WTC11 (cell line): ENCODE data around the gene B4GALT3. TPM values are rescaled to one million over a fixed set of nuclear protein-coding genes. Genes with fewer than 3 reads are reported as not detected.

ENCODE experiments used
- ATAC-seq: fragments of 200-7000 bp; cut with Tn5 transposase; 2 replicates; pipeline ENCODE4 v1.10.0; 2021; ENCODE audit warnings: mild to moderate bottlenecking, moderate library complexity
- CTCF ChIA-PET: fragments of 300-600 bp; sonication (Branson Sonifier 250); formaldehyde crosslinking; loops from one replicate; lab custom pipeline; 2021; ENCODE audit warnings: antibody characterized with exemption; lab: Charles Lee
- POLR2A ChIA-PET: fragments of 350-600 bp; sonication (Branson Sonifier 250); formaldehyde crosslinking; loops from one replicate; lab custom pipeline; 2021; ENCODE audit warnings: antibody characterized with exemption; lab: Charles Lee
- DNase-seq: peaks from one replicate; pipeline ENCODE4 v3.0.0; 2021; ENCODE audit warnings: low spot score
- H3K27ac Mint-ChIP-seq: 2 replicates; pipeline ENCODE4 v1.8.0; 2021; ENCODE audit warnings: mixed read lengths
- H3K27me3 Mint-ChIP-seq: 2 replicates; pipeline ENCODE4 v1.8.0; 2021; ENCODE audit warnings: low read depth, mild to moderate bottlenecking, moderate library complexity, mixed read lengths
- H3K36me3 Mint-ChIP-seq: 2 replicates; pipeline ENCODE4 v1.8.0; 2021; ENCODE audit warnings: mixed read lengths
- H3K4me1 Mint-ChIP-seq: 2 replicates; pipeline ENCODE4 v1.8.0; 2022; ENCODE audit warnings: mixed read lengths
- H3K4me3 Mint-ChIP-seq: 2 replicates; pipeline ENCODE4 v1.8.0; 2021; ENCODE audit warnings: mild to moderate bottlenecking, moderate library complexity, mixed read lengths
- H3K9me3 Mint-ChIP-seq: 2 replicates; pipeline ENCODE4 v1.8.0; 2021; ENCODE audit warnings: mixed read lengths
- ERG ChIP-seq: fragments of 250-450 bp; sonication (Bioruptor Pico); IDR thresholded peaks from 2 replicates; pipeline ENCODE4 v1.8.0; 2021; ENCODE audit warnings: mild to moderate bottlenecking
- JUN ChIP-seq: sonication (generic); formaldehyde crosslinking; IDR thresholded peaks from 2 replicates; pipeline ENCODE4 v1.8.0; 2023; ENCODE audit warnings: mild to moderate bottlenecking, missing genetic modification reagents
- MXD4 ChIP-seq: fragments of 250-450 bp; sonication (Bioruptor Pico); IDR thresholded peaks from 2 replicates; pipeline ENCODE4 v1.8.0; 2021; ENCODE audit warnings: mild to moderate bottlenecking, moderate library complexity, borderline replicate concordance
- PRDM15 ChIP-seq: sonication (generic); formaldehyde crosslinking; IDR thresholded peaks from 2 replicates; pipeline ENCODE4 v1.8.0; 2022; ENCODE audit warnings: missing genetic modification reagents
- PRRX2 ChIP-seq: fragments of 250-450 bp; sonication (Bioruptor Pico); IDR thresholded peaks from 2 replicates; pipeline ENCODE4 v1.8.0; 2021; ENCODE audit warnings: mild to moderate bottlenecking
- ZNF317 ChIP-seq: sonication (generic); formaldehyde crosslinking; IDR thresholded peaks from 2 replicates; pipeline ENCODE4 v1.8.1; 2023; ENCODE audit warnings: low read depth, mild to moderate bottlenecking, moderate library complexity, missing genetic modification reagents, borderline replicate concordance
- ZNF416 ChIP-seq: fragments of 250-450 bp; sonication (Bioruptor Pico); IDR thresholded peaks from 2 replicates; pipeline ENCODE4 v1.9.0; 2021; ENCODE audit warnings: mild to moderate bottlenecking, inconsistent platforms
- total RNA-seq: library from RNA; stranded (reverse); gene quantifications from 3 replicates; pipeline ENCODE4 v1.2.3, GENCODE V29; 2021
- TF ChIP-seq, protein P1 (sequence below): sonication (generic); formaldehyde crosslinking; IDR thresholded peaks from 2 replicates; pipeline ENCODE4 v1.8.1; 2023; ENCODE audit warnings: mild to moderate bottlenecking, missing genetic modification reagents, borderline replicate concordance
- TF ChIP-seq, protein P2 (sequence below): fragments of 200-600 bp; IDR thresholded peaks from 2 replicates; pipeline ENCODE4 v1.8.0; 2022; ENCODE audit warnings: antibody characterized with exemption
- TF ChIP-seq, protein P3 (sequence below): fragments of 250-450 bp; sonication (Bioruptor Pico); IDR thresholded peaks from 2 replicates; pipeline ENCODE4 v1.9.0; 2021; ENCODE audit warnings: mild to moderate bottlenecking
- TF ChIP-seq, protein P4 (sequence below): sonication (generic); formaldehyde crosslinking; IDR thresholded peaks from 2 replicates; pipeline ENCODE4 v1.8.1; 2023; ENCODE audit warnings: mild to moderate bottlenecking, moderate library complexity, missing genetic modification reagents
- TF ChIP-seq, protein P5 (sequence below): sonication (generic); formaldehyde crosslinking; IDR thresholded peaks from 2 replicates; pipeline ENCODE4 v1.8.1; 2023; ENCODE audit warnings: mild to moderate bottlenecking, missing genetic modification reagents, moderate library complexity
- TF ChIP-seq, protein P6 (sequence below): sonication (generic); formaldehyde crosslinking; IDR thresholded peaks from 2 replicates; pipeline ENCODE4 v1.8.0; 2022; ENCODE audit warnings: mild to moderate bottlenecking, missing genetic modification reagents

B4GALT3 gene
- total RNA-seq, 1 experiment from 2014 or later: 40.1 TPM

DNA sequence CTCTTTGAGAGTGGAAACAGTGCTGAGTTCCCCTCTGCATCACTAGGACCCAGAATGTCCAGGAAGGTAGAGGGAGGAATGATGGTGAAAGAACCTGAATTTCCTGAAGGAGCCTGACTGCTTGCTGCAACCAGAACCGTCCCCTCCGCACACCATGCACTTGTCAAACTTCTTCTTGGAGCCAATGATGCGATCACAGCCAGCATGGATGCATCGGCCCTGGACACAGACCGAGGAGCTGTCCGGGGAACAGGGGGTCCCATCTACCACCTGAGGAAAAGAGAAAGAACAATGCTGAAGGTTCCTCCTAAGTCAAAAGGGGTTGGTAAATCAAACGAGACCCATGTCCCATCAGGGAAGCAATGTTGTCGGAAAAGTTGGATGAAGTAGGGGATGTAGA, 14.7 kb upstream of the B4GALT3 start:
- no peak for ATAC-seq
- ChIA-PET CTCF (interaction anchor here (0.6 to 3.2 kb wide), 8 partner anchors 9 to 198 kb away, joined by 3 to 22 read pairs (median 6); partner anchors contain the start of genes B4GALT3, NDUFS2, PCP4L1 and PPOX), POLR2A (no interaction called here)
- no peak for DNase-seq
- Mint-ChIP-seq H3K4me3 (no peak overlapping the region), H3K27me3 (no peaks in the 10 kb centered on the region), H3K4me1 (peaks cover 16% of the 10 kb centered on the region), H3K9me3 (no peaks in the 10 kb centered on the region), H3K36me3 (0 out of 2 replicates have a peak, but pooled peaks cover 3% of the 10 kb centered on the region), H3K27ac (no peak overlapping the region)
- TF ChIP-seq MXD4 (no peak), ERG (CRISPR knock-in tag) (no peak), ZNF317 (CRISPR knock-in tag) (no peak), ZNF416 (CRISPR knock-in tag) (no peak), PRRX2 (no peak), JUN (CRISPR knock-in tag) (no peak)
- TF ChIP-seq, protein P1, sequence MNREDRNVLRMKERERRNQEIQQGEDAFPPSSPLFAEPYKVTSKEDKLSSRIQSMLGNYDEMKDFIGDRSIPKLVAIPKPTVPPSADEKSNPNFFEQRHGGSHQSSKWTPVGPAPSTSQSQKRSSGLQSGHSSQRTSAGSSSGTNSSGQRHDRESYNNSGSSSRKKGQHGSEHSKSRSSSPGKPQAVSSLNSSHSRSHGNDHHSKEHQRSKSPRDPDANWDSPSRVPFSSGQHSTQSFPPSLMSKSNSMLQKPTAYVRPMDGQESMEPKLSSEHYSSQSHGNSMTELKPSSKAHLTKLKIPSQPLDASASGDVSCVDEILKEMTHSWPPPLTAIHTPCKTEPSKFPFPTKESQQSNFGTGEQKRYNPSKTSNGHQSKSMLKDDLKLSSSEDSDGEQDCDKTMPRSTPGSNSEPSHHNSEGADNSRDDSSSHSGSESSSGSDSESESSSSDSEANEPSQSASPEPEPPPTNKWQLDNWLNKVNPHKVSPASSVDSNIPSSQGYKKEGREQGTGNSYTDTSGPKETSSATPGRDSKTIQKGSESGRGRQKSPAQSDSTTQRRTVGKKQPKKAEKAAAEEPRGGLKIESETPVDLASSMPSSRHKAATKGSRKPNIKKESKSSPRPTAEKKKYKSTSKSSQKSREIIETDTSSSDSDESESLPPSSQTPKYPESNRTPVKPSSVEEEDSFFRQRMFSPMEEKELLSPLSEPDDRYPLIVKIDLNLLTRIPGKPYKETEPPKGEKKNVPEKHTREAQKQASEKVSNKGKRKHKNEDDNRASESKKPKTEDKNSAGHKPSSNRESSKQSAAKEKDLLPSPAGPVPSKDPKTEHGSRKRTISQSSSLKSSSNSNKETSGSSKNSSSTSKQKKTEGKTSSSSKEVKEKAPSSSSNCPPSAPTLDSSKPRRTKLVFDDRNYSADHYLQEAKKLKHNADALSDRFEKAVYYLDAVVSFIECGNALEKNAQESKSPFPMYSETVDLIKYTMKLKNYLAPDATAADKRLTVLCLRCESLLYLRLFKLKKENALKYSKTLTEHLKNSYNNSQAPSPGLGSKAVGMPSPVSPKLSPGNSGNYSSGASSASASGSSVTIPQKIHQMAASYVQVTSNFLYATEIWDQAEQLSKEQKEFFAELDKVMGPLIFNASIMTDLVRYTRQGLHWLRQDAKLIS (CRISPR knock-in tag): no peak
- TF ChIP-seq, protein P2, sequence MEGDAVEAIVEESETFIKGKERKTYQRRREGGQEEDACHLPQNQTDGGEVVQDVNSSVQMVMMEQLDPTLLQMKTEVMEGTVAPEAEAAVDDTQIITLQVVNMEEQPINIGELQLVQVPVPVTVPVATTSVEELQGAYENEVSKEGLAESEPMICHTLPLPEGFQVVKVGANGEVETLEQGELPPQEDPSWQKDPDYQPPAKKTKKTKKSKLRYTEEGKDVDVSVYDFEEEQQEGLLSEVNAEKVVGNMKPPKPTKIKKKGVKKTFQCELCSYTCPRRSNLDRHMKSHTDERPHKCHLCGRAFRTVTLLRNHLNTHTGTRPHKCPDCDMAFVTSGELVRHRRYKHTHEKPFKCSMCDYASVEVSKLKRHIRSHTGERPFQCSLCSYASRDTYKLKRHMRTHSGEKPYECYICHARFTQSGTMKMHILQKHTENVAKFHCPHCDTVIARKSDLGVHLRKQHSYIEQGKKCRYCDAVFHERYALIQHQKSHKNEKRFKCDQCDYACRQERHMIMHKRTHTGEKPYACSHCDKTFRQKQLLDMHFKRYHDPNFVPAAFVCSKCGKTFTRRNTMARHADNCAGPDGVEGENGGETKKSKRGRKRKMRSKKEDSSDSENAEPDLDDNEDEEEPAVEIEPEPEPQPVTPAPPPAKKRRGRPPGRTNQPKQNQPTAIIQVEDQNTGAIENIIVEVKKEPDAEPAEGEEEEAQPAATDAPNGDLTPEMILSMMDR: no peak
- TF ChIP-seq, protein P3, sequence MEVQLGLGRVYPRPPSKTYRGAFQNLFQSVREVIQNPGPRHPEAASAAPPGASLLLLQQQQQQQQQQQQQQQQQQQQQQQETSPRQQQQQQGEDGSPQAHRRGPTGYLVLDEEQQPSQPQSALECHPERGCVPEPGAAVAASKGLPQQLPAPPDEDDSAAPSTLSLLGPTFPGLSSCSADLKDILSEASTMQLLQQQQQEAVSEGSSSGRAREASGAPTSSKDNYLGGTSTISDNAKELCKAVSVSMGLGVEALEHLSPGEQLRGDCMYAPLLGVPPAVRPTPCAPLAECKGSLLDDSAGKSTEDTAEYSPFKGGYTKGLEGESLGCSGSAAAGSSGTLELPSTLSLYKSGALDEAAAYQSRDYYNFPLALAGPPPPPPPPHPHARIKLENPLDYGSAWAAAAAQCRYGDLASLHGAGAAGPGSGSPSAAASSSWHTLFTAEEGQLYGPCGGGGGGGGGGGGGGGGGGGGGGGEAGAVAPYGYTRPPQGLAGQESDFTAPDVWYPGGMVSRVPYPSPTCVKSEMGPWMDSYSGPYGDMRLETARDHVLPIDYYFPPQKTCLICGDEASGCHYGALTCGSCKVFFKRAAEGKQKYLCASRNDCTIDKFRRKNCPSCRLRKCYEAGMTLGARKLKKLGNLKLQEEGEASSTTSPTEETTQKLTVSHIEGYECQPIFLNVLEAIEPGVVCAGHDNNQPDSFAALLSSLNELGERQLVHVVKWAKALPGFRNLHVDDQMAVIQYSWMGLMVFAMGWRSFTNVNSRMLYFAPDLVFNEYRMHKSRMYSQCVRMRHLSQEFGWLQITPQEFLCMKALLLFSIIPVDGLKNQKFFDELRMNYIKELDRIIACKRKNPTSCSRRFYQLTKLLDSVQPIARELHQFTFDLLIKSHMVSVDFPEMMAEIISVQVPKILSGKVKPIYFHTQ (CRISPR knock-in tag): no peak
- TF ChIP-seq, protein P4, sequence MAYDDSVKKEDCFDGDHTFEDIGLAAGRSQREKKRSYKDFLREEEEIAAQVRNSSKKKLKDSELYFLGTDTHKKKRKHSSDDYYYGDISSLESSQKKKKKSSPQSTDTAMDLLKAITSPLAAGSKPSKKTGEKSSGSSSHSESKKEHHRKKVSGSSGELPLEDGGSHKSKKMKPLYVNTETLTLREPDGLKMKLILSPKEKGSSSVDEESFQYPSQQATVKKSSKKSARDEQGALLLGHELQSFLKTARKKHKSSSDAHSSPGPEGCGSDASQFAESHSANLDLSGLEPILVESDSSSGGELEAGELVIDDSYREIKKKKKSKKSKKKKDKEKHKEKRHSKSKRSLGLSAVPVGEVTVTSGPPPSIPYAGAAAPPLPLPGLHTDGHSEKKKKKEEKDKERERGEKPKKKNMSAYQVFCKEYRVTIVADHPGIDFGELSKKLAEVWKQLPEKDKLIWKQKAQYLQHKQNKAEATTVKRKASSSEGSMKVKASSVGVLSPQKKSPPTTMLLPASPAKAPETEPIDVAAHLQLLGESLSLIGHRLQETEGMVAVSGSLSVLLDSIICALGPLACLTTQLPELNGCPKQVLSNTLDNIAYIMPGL (CRISPR knock-in tag): no peak
- TF ChIP-seq, protein P5, sequence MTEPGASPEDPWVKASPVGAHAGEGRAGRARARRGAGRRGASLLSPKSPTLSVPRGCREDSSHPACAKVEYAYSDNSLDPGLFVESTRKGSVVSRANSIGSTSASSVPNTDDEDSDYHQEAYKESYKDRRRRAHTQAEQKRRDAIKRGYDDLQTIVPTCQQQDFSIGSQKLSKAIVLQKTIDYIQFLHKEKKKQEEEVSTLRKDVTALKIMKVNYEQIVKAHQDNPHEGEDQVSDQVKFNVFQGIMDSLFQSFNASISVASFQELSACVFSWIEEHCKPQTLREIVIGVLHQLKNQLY (CRISPR knock-in tag): no peak

DNA sequence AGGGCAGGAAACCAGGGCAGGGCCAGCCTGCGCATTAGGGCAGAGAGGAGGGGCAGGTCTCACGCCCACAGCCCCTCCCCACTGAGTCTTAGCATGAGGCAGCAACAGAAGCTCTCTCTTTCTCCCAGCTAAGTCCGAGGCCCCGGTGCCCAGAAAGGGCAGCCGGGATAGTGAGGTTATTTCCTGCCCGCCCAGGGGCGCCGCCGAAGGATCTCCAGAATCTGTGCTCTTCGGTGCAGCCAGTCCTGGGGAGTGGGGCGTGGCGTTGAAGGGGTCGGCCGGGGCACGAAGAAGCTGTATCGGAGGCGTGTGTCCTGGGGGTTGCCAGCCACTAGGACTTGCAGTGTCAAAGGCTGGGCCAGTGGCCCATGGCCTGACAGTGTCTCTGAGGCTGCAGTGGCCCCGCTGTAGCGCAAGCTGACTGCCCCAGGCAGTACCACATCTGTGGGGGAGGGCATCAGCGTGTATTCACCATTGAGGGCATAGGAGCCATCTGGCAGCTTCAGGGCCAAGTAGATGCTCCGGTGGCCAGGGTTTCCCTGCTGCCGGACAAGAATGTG, 13.7 kb upstream of the B4GALT3 start:
- Mint-ChIP-seq H3K36me3 (0 out of 2 replicates have a peak, but pooled peaks cover 3% of the 10 kb centered on the region), H3K27ac (no peak overlapping the region), H3K4me3 (peak overlapping the region; percentile 16; the same call in 1 of the 2 replicates), H3K27me3 (no peaks in the 10 kb centered on the region), H3K9me3 (no peaks in the 10 kb centered on the region), H3K4me1 (peaks cover 11% of the 10 kb centered on the region)
- ChIA-PET CTCF (interaction anchor here (0.6 to 3.2 kb wide), 12 partner anchors 10 to 201 kb away, joined by 3 to 22 read pairs (median 4); partner anchors contain the start of genes B4GALT3, NDUFS2, PCP4L1 and PPOX), POLR2A (no interaction called here)
- DNase-seq (no peak), ATAC-seq (peak; percentile 74)
- TF ChIP-seq, protein P6, sequence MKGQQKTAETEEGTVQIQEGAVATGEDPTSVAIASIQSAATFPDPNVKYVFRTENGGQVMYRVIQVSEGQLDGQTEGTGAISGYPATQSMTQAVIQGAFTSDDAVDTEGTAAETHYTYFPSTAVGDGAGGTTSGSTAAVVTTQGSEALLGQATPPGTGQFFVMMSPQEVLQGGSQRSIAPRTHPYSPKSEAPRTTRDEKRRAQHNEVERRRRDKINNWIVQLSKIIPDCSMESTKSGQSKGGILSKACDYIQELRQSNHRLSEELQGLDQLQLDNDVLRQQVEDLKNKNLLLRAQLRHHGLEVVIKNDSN (CRISPR knock-in tag): no peak
- peak; percentile 83 for TF ChIP-seq PRDM15
